NCI-H2107 (cell line): ENCODE results near the gene TPM2.

Experiments used
- DNase-seq: peaks from one replicate; lab custom pipeline; 2025; lab: John Stamatoyannopoulos, UW

Gene TPM2

GRCh38 chr9:35696520-35697215 is 6.9 kb upstream of the TPM2 start:
- no peak for DNase-seq

GRCh38 chr9:35695943-35696401 is 6.2 kb upstream of the TPM2 start:
- DNase-seq, result no peak

GRCh38 chr9:35691757-35692301 is 2.1 kb upstream of the TPM2 start:
- DNase-seq, result no peak

GRCh38 chr9:35691334-35691650 is 1.6 kb upstream of the TPM2 start:
- DNase-seq, result no peak

- no peak for DNase-seq
Observed at GRCh38 chr9:35690614-35691333, 1.0 kb upstream of the TPM2 start.

GRCh38 chr9:35690294-35690613 is 529 bp upstream of the TPM2 start:
- no peak for DNase-seq

GRCh38 chr9:35688558-35689541 is 875 bp downstream of the TPM2 start:
- no peak for DNase-seq

GRCh38 chr9:35687972-35688557 is 1.7 kb downstream of the TPM2 start:
- no peak for DNase-seq

- no peak for DNase-seq
Observed at GRCh38 chr9:35687306-35687705, 2.4 kb downstream of the TPM2 start.

GRCh38 chr9:35686222-35687203 is 3.2 kb downstream of the TPM2 start:
- DNase-seq, result no peak

- no peak for DNase-seq
Observed at GRCh38 chr9:35685506-35685905, 4.2 kb downstream of the TPM2 start.

- no peak for DNase-seq
Observed at GRCh38 chr9:35684921-35685320, 4.8 kb downstream of the TPM2 start.

GRCh38 chr9:35683323-35683722 is 6.4 kb downstream of the TPM2 start:
- DNase-seq, result no peak

- no peak for DNase-seq
Observed at GRCh38 chr9:35682520-35683315, 7.0 kb downstream of the TPM2 start.

GRCh38 chr9:35682051-35682450 is 7.7 kb downstream of the TPM2 start:
- DNase-seq, result no peak

- no peak for DNase-seq
Observed at GRCh38 chr9:35681341-35682002, 8.3 kb downstream of the TPM2 start.

- no peak for DNase-seq
Observed at GRCh38 chr9:35680331-35681105, 9.2 kb downstream of the TPM2 start.

GRCh38 chr9:35679766-35680330 is 9.9 kb downstream of the TPM2 start:
- no peak for DNase-seq
